Thyroid gland (tissue), 4 donors: ENCODE results near the gene PARP9.

Experiments used
- POLR2A ChIP-seq, 2 donors: fragments of 450-650 bp; IDR thresholded peaks; one replicate each; pipeline ENCODE4 v1.6.1; 2017; ENCODE audit warnings: antibody characterized with exemption in 2 of 2, mild to moderate bottlenecking in 2 of 2, moderate library complexity in 1 of 2
- TF ChIP-seq, protein P1 (sequence below), 6 experiments: fragments of 200-600 bp in 3 of 6; fragments of 450-650 bp in 3 of 6; sonication (generic) in 3 of 6; IDR thresholded peaks; one replicate each; pipeline ENCODE4 v1.5.1; 2016 to 2019; ENCODE audit warnings: antibody characterized with exemption in 6 of 6, mild to moderate bottlenecking in 2 of 6, inconsistent platforms in 1 of 6, moderate library complexity in 1 of 6

DNA sequence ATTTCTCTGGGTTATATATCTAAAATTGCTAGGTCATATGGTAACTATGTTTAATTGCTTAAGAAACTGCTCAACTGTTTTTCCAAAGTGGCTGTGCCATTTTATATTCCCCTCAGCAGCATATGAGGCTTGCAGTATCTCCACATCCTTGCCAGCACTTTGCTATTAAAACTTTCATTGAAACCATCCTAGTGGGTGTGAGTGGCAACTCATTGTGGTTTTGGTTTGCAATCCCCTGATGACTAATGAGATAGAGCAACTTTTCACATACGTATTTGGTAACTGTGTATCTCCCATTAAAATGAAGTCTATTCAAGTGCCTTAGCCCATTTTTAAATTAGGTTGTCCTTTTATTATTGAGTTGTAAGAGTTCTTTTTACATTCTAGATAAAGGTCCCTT, 66.7 kb downstream of the PARP9 start:
- TF ChIP-seq, protein P1, sequence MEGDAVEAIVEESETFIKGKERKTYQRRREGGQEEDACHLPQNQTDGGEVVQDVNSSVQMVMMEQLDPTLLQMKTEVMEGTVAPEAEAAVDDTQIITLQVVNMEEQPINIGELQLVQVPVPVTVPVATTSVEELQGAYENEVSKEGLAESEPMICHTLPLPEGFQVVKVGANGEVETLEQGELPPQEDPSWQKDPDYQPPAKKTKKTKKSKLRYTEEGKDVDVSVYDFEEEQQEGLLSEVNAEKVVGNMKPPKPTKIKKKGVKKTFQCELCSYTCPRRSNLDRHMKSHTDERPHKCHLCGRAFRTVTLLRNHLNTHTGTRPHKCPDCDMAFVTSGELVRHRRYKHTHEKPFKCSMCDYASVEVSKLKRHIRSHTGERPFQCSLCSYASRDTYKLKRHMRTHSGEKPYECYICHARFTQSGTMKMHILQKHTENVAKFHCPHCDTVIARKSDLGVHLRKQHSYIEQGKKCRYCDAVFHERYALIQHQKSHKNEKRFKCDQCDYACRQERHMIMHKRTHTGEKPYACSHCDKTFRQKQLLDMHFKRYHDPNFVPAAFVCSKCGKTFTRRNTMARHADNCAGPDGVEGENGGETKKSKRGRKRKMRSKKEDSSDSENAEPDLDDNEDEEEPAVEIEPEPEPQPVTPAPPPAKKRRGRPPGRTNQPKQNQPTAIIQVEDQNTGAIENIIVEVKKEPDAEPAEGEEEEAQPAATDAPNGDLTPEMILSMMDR (IDR thresholded peaks at IDR 0.05) = no peak
- TF ChIP-seq POLR2A (IDR thresholded peaks at IDR 0.05) = no peak
